WTC11 (cell line): Measurements from ENCODE around the gene GPX2. TPM values are rescaled to one million over a fixed set of nuclear protein-coding genes. Genes with fewer than 3 reads are reported as not detected.

Source experiments
- ATAC-seq: fragments of 200-7000 bp; cut with Tn5 transposase; 2 replicates; pipeline ENCODE4 v1.10.0; 2021; ENCODE audit warnings: mild to moderate bottlenecking, moderate library complexity
- CTCF ChIA-PET: fragments of 300-600 bp; sonication (Branson Sonifier 250); formaldehyde crosslinking; loops from one replicate; lab custom pipeline; 2021; ENCODE audit warnings: antibody characterized with exemption; lab: Charles Lee
- POLR2A ChIA-PET: fragments of 350-600 bp; sonication (Branson Sonifier 250); formaldehyde crosslinking; loops from one replicate; lab custom pipeline; 2021; ENCODE audit warnings: antibody characterized with exemption; lab: Charles Lee
- DNase-seq: peaks from one replicate; pipeline ENCODE4 v3.0.0; 2021; ENCODE audit warnings: low spot score
- H3K27ac Mint-ChIP-seq: 2 replicates; pipeline ENCODE4 v1.8.0; 2021; ENCODE audit warnings: mixed read lengths
- H3K27me3 Mint-ChIP-seq: 2 replicates; pipeline ENCODE4 v1.8.0; 2021; ENCODE audit warnings: low read depth, mild to moderate bottlenecking, moderate library complexity, mixed read lengths
- H3K36me3 Mint-ChIP-seq: 2 replicates; pipeline ENCODE4 v1.8.0; 2021; ENCODE audit warnings: mixed read lengths
- H3K4me1 Mint-ChIP-seq: 2 replicates; pipeline ENCODE4 v1.8.0; 2022; ENCODE audit warnings: mixed read lengths
- H3K4me3 Mint-ChIP-seq: 2 replicates; pipeline ENCODE4 v1.8.0; 2021; ENCODE audit warnings: mild to moderate bottlenecking, moderate library complexity, mixed read lengths
- H3K9me3 Mint-ChIP-seq: 2 replicates; pipeline ENCODE4 v1.8.0; 2021; ENCODE audit warnings: mixed read lengths
- JAZF1 ChIP-seq: fragments of 250-450 bp; sonication (Bioruptor Pico); IDR thresholded peaks from 2 replicates; pipeline ENCODE4 v1.9.0; 2021; ENCODE audit warnings: moderate library complexity, mild to moderate bottlenecking, inconsistent platforms
- KAT7 ChIP-seq: sonication (generic); formaldehyde crosslinking; IDR thresholded peaks from 2 replicates; pipeline ENCODE4 v1.8.1; 2023; ENCODE audit warnings: missing genetic modification reagents, mild to moderate bottlenecking, borderline replicate concordance
- MXD4 ChIP-seq: fragments of 250-450 bp; sonication (Bioruptor Pico); IDR thresholded peaks from 2 replicates; pipeline ENCODE4 v1.8.0; 2021; ENCODE audit warnings: mild to moderate bottlenecking, moderate library complexity, borderline replicate concordance
- OVOL2 ChIP-seq: fragments of 250-450 bp; sonication (Bioruptor Pico); IDR thresholded peaks from 2 replicates; pipeline ENCODE4 v1.9.0; 2021; ENCODE audit warnings: mild to moderate bottlenecking, borderline replicate concordance
- ZNF121 ChIP-seq: sonication (generic); formaldehyde crosslinking; IDR thresholded peaks from 2 replicates; pipeline ENCODE4 v1.8.0; 2023; ENCODE audit warnings: missing genetic modification reagents
- ZNF317 ChIP-seq: sonication (generic); formaldehyde crosslinking; IDR thresholded peaks from 2 replicates; pipeline ENCODE4 v1.8.1; 2023; ENCODE audit warnings: low read depth, mild to moderate bottlenecking, moderate library complexity, missing genetic modification reagents, borderline replicate concordance
- ZNF423 ChIP-seq: fragments of 250-450 bp; sonication (Bioruptor Pico); IDR thresholded peaks from 2 replicates; pipeline ENCODE4 v2.1.2; 2022; ENCODE audit warnings: mild to moderate bottlenecking, moderate library complexity
- total RNA-seq: library from RNA; stranded (reverse); gene quantifications from 3 replicates; pipeline ENCODE4 v1.2.3, GENCODE V29; 2021
- TF ChIP-seq, protein P1 (sequence below): sonication (generic); formaldehyde crosslinking; IDR thresholded peaks from 2 replicates; pipeline ENCODE4 v1.8.1; 2022; ENCODE audit warnings: low read depth, mild to moderate bottlenecking, moderate library complexity, missing genetic modification reagents, borderline replicate concordance
- TF ChIP-seq, protein P2 (sequence below): fragments of 250-450 bp; sonication (Bioruptor Pico); IDR thresholded peaks from 2 replicates; pipeline ENCODE4 v1.9.0; 2021; ENCODE audit warnings: mild to moderate bottlenecking
- TF ChIP-seq, protein P3 (sequence below): sonication (generic); formaldehyde crosslinking; IDR thresholded peaks from 2 replicates; pipeline ENCODE4 v1.8.0; 2023; ENCODE audit warnings: missing genetic modification reagents, mild to moderate bottlenecking, borderline replicate concordance
- TF ChIP-seq, protein P4 (sequence below): fragments of 250-450 bp; sonication (Bioruptor Pico); IDR thresholded peaks from 2 replicates; pipeline ENCODE4 v1.9.0; 2021; ENCODE audit warnings: moderate library complexity, mild to moderate bottlenecking, inconsistent platforms, borderline replicate concordance
- TF ChIP-seq, protein P5 (sequence below): sonication (generic); formaldehyde crosslinking; IDR thresholded peaks from 2 replicates; pipeline ENCODE4 v1.8.1; 2023; ENCODE audit warnings: mild to moderate bottlenecking, missing genetic modification reagents, moderate library complexity
- TF ChIP-seq, protein P6 (sequence below): sonication (generic); formaldehyde crosslinking; IDR thresholded peaks from 2 replicates; pipeline ENCODE4 v1.8.1; 2023; ENCODE audit warnings: mild to moderate bottlenecking, missing genetic modification reagents
- TF ChIP-seq, protein P7 (sequence below): sonication (generic); formaldehyde crosslinking; IDR thresholded peaks from 2 replicates; pipeline ENCODE4 v1.8.0; 2022; ENCODE audit warnings: mild to moderate bottlenecking, missing genetic modification reagents

The GPX2 gene
- total RNA-seq, 1 experiment from 2014 or later: 1.5 TPM

DNA sequence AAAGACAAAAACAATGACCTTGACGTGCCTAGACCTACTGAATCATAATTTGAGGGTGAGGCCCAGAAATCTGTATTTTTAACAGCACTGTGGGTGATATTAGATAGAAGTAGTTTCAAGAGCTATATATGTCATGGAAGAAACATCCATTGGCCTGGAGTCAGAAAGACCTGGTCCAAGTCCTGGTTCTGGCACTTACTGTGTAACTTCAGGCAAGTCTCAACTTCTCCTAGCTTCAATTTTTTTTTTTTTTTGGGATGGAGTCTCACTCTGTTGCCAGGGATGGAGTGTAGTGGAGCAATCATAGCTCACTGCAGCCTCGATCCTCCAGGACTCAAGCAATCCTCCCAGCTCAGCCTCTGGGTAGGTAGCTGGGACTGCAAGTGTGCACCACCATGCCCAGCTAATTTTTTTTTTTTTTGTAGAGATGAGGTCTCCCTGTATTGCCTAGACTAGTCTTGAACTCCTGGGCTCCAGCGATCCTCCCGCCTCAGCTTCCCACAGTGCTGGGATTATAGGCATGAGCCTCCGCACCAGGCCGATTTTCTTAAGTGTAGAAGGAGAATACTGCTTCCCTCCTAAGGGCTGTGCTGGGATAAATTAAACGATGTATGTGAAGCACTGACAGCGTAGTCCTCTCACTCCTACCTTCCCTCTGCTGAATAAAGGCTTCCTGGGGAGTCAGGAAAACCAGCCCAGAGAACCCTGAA, 14.3 kb upstream of the GPX2 start (continued):
- TF ChIP-seq OVOL2 (CRISPR knock-in tag): no peak

DNA sequence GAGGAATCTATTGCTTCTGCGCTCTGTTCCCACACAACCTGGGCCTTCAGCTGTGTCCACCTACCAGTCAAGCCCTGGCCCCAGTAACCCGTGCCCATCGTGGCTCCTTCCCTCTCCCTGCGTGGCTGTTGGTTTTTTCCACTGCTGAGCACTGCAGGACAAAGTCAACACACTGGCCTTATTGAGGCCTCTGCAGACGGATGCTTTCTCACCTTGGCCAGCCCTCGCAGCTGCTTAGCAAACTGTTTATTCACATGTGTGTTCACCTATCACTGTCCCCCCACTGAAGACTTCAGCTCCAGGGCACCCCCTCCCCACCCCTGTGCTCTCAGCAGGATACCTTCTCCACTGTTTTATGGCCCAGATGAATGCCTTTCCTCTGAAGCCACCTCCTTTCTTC, 12.8 kb upstream of the GPX2 start:
- CTCF ChIA-PET: interaction anchor here (1.7 to 3.0 kb wide), 3 partner anchors 8 to 65 kb away, joined by 6 to 11 read pairs (median 7); partner anchors contain the start of gene FNTB
- DNase-seq: no peak
- peak overlapping the region; percentile 46 for H3K27ac Mint-ChIP-seq
- POLR2A ChIA-PET: no interaction called here
- TF ChIP-seq, protein P1, sequence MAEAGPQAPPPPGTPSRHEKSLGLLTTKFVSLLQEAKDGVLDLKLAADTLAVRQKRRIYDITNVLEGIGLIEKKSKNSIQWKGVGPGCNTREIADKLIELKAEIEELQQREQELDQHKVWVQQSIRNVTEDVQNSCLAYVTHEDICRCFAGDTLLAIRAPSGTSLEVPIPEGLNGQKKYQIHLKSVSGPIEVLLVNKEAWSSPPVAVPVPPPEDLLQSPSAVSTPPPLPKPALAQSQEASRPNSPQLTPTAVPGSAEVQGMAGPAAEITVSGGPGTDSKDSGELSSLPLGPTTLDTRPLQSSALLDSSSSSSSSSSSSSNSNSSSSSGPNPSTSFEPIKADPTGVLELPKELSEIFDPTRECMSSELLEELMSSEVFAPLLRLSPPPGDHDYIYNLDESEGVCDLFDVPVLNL (CRISPR knock-in tag): no peak
- TF ChIP-seq, protein P2, sequence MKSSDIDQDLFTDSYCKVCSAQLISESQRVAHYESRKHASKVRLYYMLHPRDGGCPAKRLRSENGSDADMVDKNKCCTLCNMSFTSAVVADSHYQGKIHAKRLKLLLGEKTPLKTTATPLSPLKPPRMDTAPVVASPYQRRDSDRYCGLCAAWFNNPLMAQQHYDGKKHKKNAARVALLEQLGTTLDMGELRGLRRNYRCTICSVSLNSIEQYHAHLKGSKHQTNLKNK (CRISPR knock-in tag): no peak
- no peak for TF ChIP-seq MXD4
- TF ChIP-seq, protein P3, sequence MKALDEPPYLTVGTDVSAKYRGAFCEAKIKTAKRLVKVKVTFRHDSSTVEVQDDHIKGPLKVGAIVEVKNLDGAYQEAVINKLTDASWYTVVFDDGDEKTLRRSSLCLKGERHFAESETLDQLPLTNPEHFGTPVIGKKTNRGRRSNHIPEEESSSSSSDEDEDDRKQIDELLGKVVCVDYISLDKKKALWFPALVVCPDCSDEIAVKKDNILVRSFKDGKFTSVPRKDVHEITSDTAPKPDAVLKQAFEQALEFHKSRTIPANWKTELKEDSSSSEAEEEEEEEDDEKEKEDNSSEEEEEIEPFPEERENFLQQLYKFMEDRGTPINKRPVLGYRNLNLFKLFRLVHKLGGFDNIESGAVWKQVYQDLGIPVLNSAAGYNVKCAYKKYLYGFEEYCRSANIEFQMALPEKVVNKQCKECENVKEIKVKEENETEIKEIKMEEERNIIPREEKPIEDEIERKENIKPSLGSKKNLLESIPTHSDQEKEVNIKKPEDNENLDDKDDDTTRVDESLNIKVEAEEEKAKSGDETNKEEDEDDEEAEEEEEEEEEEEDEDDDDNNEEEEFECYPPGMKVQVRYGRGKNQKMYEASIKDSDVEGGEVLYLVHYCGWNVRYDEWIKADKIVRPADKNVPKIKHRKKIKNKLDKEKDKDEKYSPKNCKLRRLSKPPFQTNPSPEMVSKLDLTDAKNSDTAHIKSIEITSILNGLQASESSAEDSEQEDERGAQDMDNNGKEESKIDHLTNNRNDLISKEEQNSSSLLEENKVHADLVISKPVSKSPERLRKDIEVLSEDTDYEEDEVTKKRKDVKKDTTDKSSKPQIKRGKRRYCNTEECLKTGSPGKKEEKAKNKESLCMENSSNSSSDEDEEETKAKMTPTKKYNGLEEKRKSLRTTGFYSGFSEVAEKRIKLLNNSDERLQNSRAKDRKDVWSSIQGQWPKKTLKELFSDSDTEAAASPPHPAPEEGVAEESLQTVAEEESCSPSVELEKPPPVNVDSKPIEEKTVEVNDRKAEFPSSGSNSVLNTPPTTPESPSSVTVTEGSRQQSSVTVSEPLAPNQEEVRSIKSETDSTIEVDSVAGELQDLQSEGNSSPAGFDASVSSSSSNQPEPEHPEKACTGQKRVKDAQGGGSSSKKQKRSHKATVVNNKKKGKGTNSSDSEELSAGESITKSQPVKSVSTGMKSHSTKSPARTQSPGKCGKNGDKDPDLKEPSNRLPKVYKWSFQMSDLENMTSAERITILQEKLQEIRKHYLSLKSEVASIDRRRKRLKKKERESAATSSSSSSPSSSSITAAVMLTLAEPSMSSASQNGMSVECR (CRISPR knock-in tag): no peak
- TF ChIP-seq, protein P4, sequence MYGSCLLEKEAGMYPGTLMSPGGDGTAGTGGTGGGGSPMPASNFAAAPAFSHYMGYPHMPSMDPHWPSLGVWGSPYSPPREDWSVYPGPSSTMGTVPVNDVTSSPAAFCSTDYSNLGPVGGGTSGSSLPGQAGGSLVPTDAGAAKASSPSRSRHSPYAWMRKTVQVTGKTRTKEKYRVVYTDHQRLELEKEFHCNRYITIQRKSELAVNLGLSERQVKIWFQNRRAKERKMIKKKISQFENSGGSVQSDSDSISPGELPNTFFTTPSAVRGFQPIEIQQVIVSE (CRISPR knock-in tag): no peak
- no peak for TF ChIP-seq KAT7 (CRISPR knock-in tag)
- TF ChIP-seq, protein P5, sequence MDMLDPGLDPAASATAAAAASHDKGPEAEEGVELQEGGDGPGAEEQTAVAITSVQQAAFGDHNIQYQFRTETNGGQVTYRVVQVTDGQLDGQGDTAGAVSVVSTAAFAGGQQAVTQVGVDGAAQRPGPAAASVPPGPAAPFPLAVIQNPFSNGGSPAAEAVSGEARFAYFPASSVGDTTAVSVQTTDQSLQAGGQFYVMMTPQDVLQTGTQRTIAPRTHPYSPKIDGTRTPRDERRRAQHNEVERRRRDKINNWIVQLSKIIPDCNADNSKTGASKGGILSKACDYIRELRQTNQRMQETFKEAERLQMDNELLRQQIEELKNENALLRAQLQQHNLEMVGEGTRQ (CRISPR knock-in tag): no peak
- TF ChIP-seq, protein P6, sequence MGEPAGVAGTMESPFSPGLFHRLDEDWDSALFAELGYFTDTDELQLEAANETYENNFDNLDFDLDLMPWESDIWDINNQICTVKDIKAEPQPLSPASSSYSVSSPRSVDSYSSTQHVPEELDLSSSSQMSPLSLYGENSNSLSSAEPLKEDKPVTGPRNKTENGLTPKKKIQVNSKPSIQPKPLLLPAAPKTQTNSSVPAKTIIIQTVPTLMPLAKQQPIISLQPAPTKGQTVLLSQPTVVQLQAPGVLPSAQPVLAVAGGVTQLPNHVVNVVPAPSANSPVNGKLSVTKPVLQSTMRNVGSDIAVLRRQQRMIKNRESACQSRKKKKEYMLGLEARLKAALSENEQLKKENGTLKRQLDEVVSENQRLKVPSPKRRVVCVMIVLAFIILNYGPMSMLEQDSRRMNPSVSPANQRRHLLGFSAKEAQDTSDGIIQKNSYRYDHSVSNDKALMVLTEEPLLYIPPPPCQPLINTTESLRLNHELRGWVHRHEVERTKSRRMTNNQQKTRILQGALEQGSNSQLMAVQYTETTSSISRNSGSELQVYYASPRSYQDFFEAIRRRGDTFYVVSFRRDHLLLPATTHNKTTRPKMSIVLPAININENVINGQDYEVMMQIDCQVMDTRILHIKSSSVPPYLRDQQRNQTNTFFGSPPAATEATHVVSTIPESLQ (CRISPR knock-in tag): no peak
- no peak for TF ChIP-seq ZNF423 (CRISPR knock-in tag)
- TF ChIP-seq ZNF121 (CRISPR knock-in tag): no peak
- TF ChIP-seq, protein P7, sequence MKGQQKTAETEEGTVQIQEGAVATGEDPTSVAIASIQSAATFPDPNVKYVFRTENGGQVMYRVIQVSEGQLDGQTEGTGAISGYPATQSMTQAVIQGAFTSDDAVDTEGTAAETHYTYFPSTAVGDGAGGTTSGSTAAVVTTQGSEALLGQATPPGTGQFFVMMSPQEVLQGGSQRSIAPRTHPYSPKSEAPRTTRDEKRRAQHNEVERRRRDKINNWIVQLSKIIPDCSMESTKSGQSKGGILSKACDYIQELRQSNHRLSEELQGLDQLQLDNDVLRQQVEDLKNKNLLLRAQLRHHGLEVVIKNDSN (CRISPR knock-in tag): no peak
- no peak for TF ChIP-seq ZNF317 (CRISPR knock-in tag)
- TF ChIP-seq JAZF1: no peak
- H3K4me3 Mint-ChIP-seq: no peak overlapping the region
- H3K36me3 Mint-ChIP-seq: peaks cover 16% of the 10 kb centered on the region
- H3K27me3 Mint-ChIP-seq: no peaks in the 10 kb centered on the region
- ATAC-seq: peak; percentile 6; the same call in 1 of the 2 replicates
- H3K9me3 Mint-ChIP-seq: no peaks in the 10 kb centered on the region
- peaks cover 44% of the 10 kb centered on the region for H3K4me1 Mint-ChIP-seq
